SK-N-SH (cell line): ENCODE data around the gene STK31. TPM values are rescaled to one million over a fixed set of nuclear protein-coding genes. Genes with fewer than 3 reads are reported as not detected.

Experiments used
- CTCF ChIA-PET: fragments of 300-600, 350-600 bp; formaldehyde crosslinking; extraction: SDS; loops from one replicate; lab custom pipeline; 2021; lab: Yijun Ruan, JAX
- POLR2A ChIA-PET: fragments of 350-600 bp; sonication (Branson Sonifier 250); formaldehyde crosslinking; extraction: SDS; loops from one replicate; lab custom pipeline; 2020; ENCODE audit warnings: antibody characterized with exemption, inconsistent platforms; lab: Yijun Ruan, JAX
- DNase-seq: peaks from one replicate; pipeline ENCODE4 v3.0.0; 2012
- H2AFZ ChIP-seq: fragments of 200-600 bp; sonication (generic); 2 replicates; pipeline ENCODE4 v1.8.1; 2016; ENCODE audit warnings: antibody characterized with exemption, mild to moderate bottlenecking, low read depth
- H3F3A ChIP-seq: fragments of 200-600 bp; sonication (generic); replicated peaks from 2 replicates; pipeline ENCODE3; 2016; ENCODE audit warnings: antibody characterized with exemption, mild to moderate bottlenecking; ENCODE audit not compliant: insufficient read depth
- H3K27ac ChIP-seq, 2 experiments: fragments of 200-500 bp in 1 of 2; fragments of 200-600 bp in 1 of 2; sonication (Bioruptor generic) in 1 of 2; sonication (generic), shearing (Covaris generic) in 1 of 2; 2 replicates each; pipeline versions ENCODE4 v1.5.1 to v1.6.1; 2014 to 2016; ENCODE audit warnings: low read depth in 2 of 2, inconsistent platforms in 1 of 2, low read length in 1 of 2, mild to moderate bottlenecking in 1 of 2, mixed read lengths in 1 of 2
- H3K27me3 ChIP-seq: fragments of 200-600 bp; sonication (generic), shearing (Covaris generic); 2 replicates; pipeline ENCODE4 v1.6.1; 2016; ENCODE audit warnings: mixed run types; ENCODE audit not compliant: insufficient read depth
- H3K36me3 ChIP-seq, 2 experiments: fragments of 200-500 bp in 1 of 2; fragments of 200-600 bp in 1 of 2; sonication (Bioruptor generic) in 1 of 2; sonication (generic) in 1 of 2; replicated peaks in 1 of 2; 2 replicates each; pipeline versions ENCODE3 to v1.5.1; 2014 to 2016; ENCODE audit warnings: low read length in 1 of 2, mild to moderate bottlenecking in 1 of 2; ENCODE audit not compliant: insufficient read depth in 2 of 2, control insufficient read depth in 1 of 2
- H3K4me1 ChIP-seq, 2 experiments: fragments of 200-500 bp in 1 of 2; fragments of 200-600 bp in 1 of 2; sonication (Bioruptor generic) in 1 of 2; sonication (generic), shearing (Covaris generic) in 1 of 2; 2 replicates each; pipeline versions ENCODE4 v1.5.1 to v1.6.1; 2014 to 2016; ENCODE audit warnings: low read depth in 1 of 2, low read length in 1 of 2, mixed run types in 1 of 2; ENCODE audit not compliant: insufficient read depth in 2 of 2, control insufficient read depth in 1 of 2
- H3K4me2 ChIP-seq: fragments of 200-600 bp; sonication (generic), shearing (Covaris generic); 2 replicates; pipeline ENCODE4 v1.6.1; 2017; ENCODE audit warnings: mixed run types
- H3K4me3 ChIP-seq, 2 experiments: fragments of 200-500 bp in 1 of 2; fragments of 200-600 bp in 1 of 2; sonication (Bioruptor generic) in 1 of 2; sonication (generic), shearing (Covaris generic) in 1 of 2; 2 replicates each; pipeline versions ENCODE4 v1.5.1 to v1.8.1; 2014 to 2016; ENCODE audit warnings: low read depth in 2 of 2, inconsistent platforms in 1 of 2, low read length in 1 of 2, mild to moderate bottlenecking in 1 of 2, mixed read lengths in 1 of 2, moderate library complexity in 1 of 2
- H3K79me2 ChIP-seq: fragments of 200-600 bp; sonication (generic); 2 replicates; pipeline ENCODE4 v1.8.1; 2017; ENCODE audit warnings: mild to moderate bottlenecking; ENCODE audit not compliant: insufficient read depth
- H3K9ac ChIP-seq: fragments of 200-600 bp; sonication (generic); 2 replicates; pipeline ENCODE4 v1.6.1; 2017; ENCODE audit warnings: mixed run types
- H3K9me2 ChIP-seq: fragments of 200-600 bp; sonication (generic); 2 replicates; pipeline ENCODE4 v1.6.1; 2017; ENCODE audit warnings: mixed run types
- H3K9me3 ChIP-seq: fragments of 200-600 bp; sonication (generic); 2 replicates; pipeline ENCODE4 v1.6.1; 2017; ENCODE audit warnings: mixed run types, mild to moderate bottlenecking, moderate library complexity
- H4K20me1 ChIP-seq: fragments of 200-600 bp; sonication (generic); 2 replicates; pipeline ENCODE4 v1.6.1; 2017; ENCODE audit warnings: mild to moderate bottlenecking, mixed run types; ENCODE audit not compliant: insufficient read depth
- CHD2 ChIP-seq: fragments of 150-350 bp; IDR thresholded peaks from 2 replicates; pipeline ENCODE4 v1.6.1; 2018; ENCODE audit warnings: low read length; ENCODE audit not compliant: partially characterized antibody
- ELF1 ChIP-seq: IDR thresholded peaks from 2 replicates; pipeline ENCODE4 v1.4.0; 2012
- EP300 ChIP-seq, 2 experiments: IDR thresholded peaks; 2 replicates each; pipeline versions ENCODE4 v1.4.0 to v1.6.1; 2012; ENCODE audit warnings: borderline replicate concordance in 1 of 2, low read depth in 1 of 2, low read length in 1 of 2
- EZH2phosphoT487 ChIP-seq: fragments of 200-600 bp; sonication (generic); IDR thresholded peaks from 2 replicates; pipeline ENCODE4 v1.6.1; 2017; ENCODE audit warnings: low read depth, mixed run types, mild to moderate bottlenecking, antibody characterized with exemption, moderate library complexity, borderline replicate concordance
- MEF2A ChIP-seq: IDR thresholded peaks from 2 replicates; pipeline ENCODE4 v1.4.0; 2012; ENCODE audit warnings: low read depth, borderline replicate concordance
- POLR2AphosphoS5 ChIP-seq: IDR thresholded peaks from 2 replicates; pipeline ENCODE4 v1.6.1; 2012; ENCODE audit warnings: low read depth, low read length
- RAD21 ChIP-seq: IDR thresholded peaks from 2 replicates; pipeline ENCODE4 v1.6.1; 2012; ENCODE audit warnings: mild to moderate bottlenecking, low read length
- RCOR1 ChIP-seq: fragments of 150-350 bp; IDR thresholded peaks from 2 replicates; pipeline ENCODE4 v1.6.1; 2017; ENCODE audit warnings: antibody characterized with exemption, low read length
- RFX5 ChIP-seq: IDR thresholded peaks from 2 replicates; pipeline ENCODE4 v1.6.1; 2012; ENCODE audit warnings: mild to moderate bottlenecking, improper control_type of control experiment, low read length
- RXRA ChIP-seq: IDR thresholded peaks from 2 replicates; pipeline ENCODE4 v1.4.0; 2012; ENCODE audit warnings: low read depth, mild to moderate bottlenecking, borderline replicate concordance
- SIN3A ChIP-seq: IDR thresholded peaks from 2 replicates; pipeline ENCODE4 v1.6.1; 2012; ENCODE audit warnings: low read depth, mild to moderate bottlenecking, low read length, moderate library complexity, borderline replicate concordance
- SMC3 ChIP-seq: IDR thresholded peaks from 2 replicates; pipeline ENCODE4 v1.6.1; 2012; ENCODE audit warnings: low read depth, low read length, improper control_type of control experiment
- TAF1 ChIP-seq: IDR thresholded peaks from 2 replicates; pipeline ENCODE4 v1.6.1; 2012; ENCODE audit warnings: low read depth, mild to moderate bottlenecking, low read length, moderate library complexity, borderline replicate concordance
- TEAD4 ChIP-seq: IDR thresholded peaks from 2 replicates; pipeline ENCODE4 v1.4.0; 2012; ENCODE audit warnings: mild to moderate bottlenecking, borderline replicate concordance; ENCODE audit not compliant: insufficient read depth
- WGBS: methylation state at CpG from one replicate; pipeline ENCODE4 v1.1.6; 2017; ENCODE audit warnings: low lambda C conversion rate; 5-methylcytosine and 5-hydroxymethylcytosine counted together
- polyA plus RNA-seq, 3 experiments: library from polyadenylated mRNA; depleted of rRNA; stranded (reverse); fragments of >200 nt; gene quantifications; 2 replicates each; pipeline ENCODE4 v1.2.3, GENCODE V29; 2012
- TF ChIP-seq, protein P1 (sequence below): IDR thresholded peaks from 2 replicates; pipeline ENCODE4 v1.4.0; 2012; ENCODE audit warnings: low read depth, borderline replicate concordance
- TF ChIP-seq, protein P2 (sequence below): IDR thresholded peaks from 2 replicates; pipeline ENCODE4 v1.6.1; 2012; ENCODE audit warnings: mild to moderate bottlenecking, low read depth, low read length, moderate library complexity
- TF ChIP-seq, protein P3 (sequence below): fragments of 200-600 bp; sonication (generic); IDR thresholded peaks from 2 replicates; pipeline ENCODE4 v1.6.1; 2017; ENCODE audit warnings: antibody characterized with exemption, mild to moderate bottlenecking, moderate library complexity

The STK31 gene
- polyA plus RNA-seq, 1 of the 3 experiments (the other 2 are of a cell fraction): 0.02 TPM

DNA sequence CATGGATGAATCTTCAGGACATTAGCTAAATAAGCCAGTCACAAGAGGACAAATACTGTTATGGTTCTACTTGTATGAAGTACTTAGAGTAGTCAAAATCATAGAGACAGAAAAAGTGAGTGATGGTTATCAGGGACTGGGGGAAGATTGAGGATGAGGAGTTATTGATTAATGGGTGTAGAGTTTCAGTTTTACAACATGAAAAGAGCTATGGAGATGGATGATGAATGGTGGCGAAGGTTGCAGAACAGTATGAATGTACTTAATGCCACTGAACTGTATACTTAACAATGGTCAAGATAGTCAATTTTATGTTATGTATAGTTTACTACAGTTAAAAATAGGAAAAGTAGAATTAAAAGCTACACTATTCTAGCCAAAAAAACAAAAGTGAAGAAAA, 7.8 kb downstream of the STK31 start:
- TF ChIP-seq POLR2AphosphoS5 (no peak), RXRA (no peak), RCOR1 (no peak), TAF1 (no peak), TEAD4 (no peak), SMC3 (no peak), RAD21 (no peak), MEF2A (no peak), RFX5 (no peak), CHD2 (no peak), SIN3A (no peak), EP300 (IDR thresholded peaks at IDR 0.05; ENCODE audit: borderline replicate concordance in 1 of 2, low read depth in 1 of 2, low read length in 1 of 2) (no peak), ELF1 (no peak), EZH2phosphoT487 (no peak)
- TF ChIP-seq, protein P1, sequence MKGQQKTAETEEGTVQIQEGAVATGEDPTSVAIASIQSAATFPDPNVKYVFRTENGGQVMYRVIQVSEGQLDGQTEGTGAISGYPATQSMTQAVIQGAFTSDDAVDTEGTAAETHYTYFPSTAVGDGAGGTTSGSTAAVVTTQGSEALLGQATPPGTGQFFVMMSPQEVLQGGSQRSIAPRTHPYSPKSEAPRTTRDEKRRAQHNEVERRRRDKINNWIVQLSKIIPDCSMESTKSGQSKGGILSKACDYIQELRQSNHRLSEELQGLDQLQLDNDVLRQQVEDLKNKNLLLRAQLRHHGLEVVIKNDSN: no peak
- TF ChIP-seq, protein P2, sequence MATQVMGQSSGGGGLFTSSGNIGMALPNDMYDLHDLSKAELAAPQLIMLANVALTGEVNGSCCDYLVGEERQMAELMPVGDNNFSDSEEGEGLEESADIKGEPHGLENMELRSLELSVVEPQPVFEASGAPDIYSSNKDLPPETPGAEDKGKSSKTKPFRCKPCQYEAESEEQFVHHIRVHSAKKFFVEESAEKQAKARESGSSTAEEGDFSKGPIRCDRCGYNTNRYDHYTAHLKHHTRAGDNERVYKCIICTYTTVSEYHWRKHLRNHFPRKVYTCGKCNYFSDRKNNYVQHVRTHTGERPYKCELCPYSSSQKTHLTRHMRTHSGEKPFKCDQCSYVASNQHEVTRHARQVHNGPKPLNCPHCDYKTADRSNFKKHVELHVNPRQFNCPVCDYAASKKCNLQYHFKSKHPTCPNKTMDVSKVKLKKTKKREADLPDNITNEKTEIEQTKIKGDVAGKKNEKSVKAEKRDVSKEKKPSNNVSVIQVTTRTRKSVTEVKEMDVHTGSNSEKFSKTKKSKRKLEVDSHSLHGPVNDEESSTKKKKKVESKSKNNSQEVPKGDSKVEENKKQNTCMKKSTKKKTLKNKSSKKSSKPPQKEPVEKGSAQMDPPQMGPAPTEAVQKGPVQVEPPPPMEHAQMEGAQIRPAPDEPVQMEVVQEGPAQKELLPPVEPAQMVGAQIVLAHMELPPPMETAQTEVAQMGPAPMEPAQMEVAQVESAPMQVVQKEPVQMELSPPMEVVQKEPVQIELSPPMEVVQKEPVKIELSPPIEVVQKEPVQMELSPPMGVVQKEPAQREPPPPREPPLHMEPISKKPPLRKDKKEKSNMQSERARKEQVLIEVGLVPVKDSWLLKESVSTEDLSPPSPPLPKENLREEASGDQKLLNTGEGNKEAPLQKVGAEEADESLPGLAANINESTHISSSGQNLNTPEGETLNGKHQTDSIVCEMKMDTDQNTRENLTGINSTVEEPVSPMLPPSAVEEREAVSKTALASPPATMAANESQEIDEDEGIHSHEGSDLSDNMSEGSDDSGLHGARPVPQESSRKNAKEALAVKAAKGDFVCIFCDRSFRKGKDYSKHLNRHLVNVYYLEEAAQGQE: no peak
- TF ChIP-seq, protein P3, sequence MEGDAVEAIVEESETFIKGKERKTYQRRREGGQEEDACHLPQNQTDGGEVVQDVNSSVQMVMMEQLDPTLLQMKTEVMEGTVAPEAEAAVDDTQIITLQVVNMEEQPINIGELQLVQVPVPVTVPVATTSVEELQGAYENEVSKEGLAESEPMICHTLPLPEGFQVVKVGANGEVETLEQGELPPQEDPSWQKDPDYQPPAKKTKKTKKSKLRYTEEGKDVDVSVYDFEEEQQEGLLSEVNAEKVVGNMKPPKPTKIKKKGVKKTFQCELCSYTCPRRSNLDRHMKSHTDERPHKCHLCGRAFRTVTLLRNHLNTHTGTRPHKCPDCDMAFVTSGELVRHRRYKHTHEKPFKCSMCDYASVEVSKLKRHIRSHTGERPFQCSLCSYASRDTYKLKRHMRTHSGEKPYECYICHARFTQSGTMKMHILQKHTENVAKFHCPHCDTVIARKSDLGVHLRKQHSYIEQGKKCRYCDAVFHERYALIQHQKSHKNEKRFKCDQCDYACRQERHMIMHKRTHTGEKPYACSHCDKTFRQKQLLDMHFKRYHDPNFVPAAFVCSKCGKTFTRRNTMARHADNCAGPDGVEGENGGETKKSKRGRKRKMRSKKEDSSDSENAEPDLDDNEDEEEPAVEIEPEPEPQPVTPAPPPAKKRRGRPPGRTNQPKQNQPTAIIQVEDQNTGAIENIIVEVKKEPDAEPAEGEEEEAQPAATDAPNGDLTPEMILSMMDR: no peak
- ChIA-PET POLR2A (no interaction called here), CTCF (interaction anchor here (0.7 to 4.7 kb wide), 9 partner anchors 21 to 533 kb away, joined by 3 to 26 read pairs (median 4); partner anchors contain the start of gene FAM221A)
- DNase-seq: no peak
- H3K9ac ChIP-seq: no peak overlapping the region
- no peak overlapping the region for H3K4me3 ChIP-seq
- WGBS: 91% methylated on average over 1 of the region's 1 CpG
- no peaks in the 10 kb centered on the region for H3K79me2 ChIP-seq
- H2AFZ ChIP-seq: no peak overlapping the region
- H4K20me1 ChIP-seq: no peaks in the 10 kb centered on the region
- no peaks in the 10 kb centered on the region for H3K27me3 ChIP-seq
- H3K9me2 ChIP-seq: no peaks in the 10 kb centered on the region
- peaks cover 3 to 12% of the 10 kb centered on the region in 2 experiments; a peak in 2 of 4 replicates for H3K4me1 ChIP-seq
- H3F3A ChIP-seq: peaks cover 17% of the 10 kb centered on the region
- no peaks in the 10 kb centered on the region for H3K36me3 ChIP-seq
- H3K27ac ChIP-seq: no peak overlapping the region
- no peaks in the 10 kb centered on the region for H3K9me3 ChIP-seq
- H3K4me2 ChIP-seq: no peak overlapping the region
